Calu3 (cell line): ENCODE measurements around the gene DIPK1A. TPM values are rescaled to one million over a fixed set of nuclear protein-coding genes. Genes with fewer than 3 reads are reported as not detected.
A peak's percentile ranks its signal among the peaks of the same experiment; 100 is the strongest.

ENCODE experiments used
- BruUV-seq: library from RNA; stranded (reverse); fragments of 400-500 nt; replicated peaks from 2 replicates; lab custom pipeline; 2021; lab: Mats Ljungman, UMichigan
- CTCF ChIA-PET: fragments of 300-600 bp; sonication (Branson Sonifier 250); formaldehyde crosslinking; loops from one replicate; lab custom pipeline; 2022; ENCODE audit warnings: antibody characterized with exemption; lab: Charles Lee
- DNase-seq: peaks from one replicate; pipeline ENCODE4 v3.0.0; 2022
- H3K27ac Mint-ChIP-seq: one replicate; pipeline ENCODE4 v1.8.0; 2022; ENCODE audit warnings: mixed read lengths; ENCODE audit not compliant: unreplicated experiment
- H3K27me3 Mint-ChIP-seq: one replicate; pipeline ENCODE4 v1.8.0; 2022; ENCODE audit warnings: mixed read lengths; ENCODE audit not compliant: unreplicated experiment
- H3K36me3 Mint-ChIP-seq: one replicate; pipeline ENCODE4 v1.8.0; 2022; ENCODE audit warnings: mild to moderate bottlenecking, moderate library complexity, mixed read lengths; ENCODE audit not compliant: insufficient read depth, unreplicated experiment
- H3K4me1 Mint-ChIP-seq: one replicate; pipeline ENCODE4 v1.8.0; 2022; ENCODE audit warnings: mild to moderate bottlenecking, low read depth, mixed read lengths; ENCODE audit not compliant: unreplicated experiment
- H3K4me3 Mint-ChIP-seq: one replicate; pipeline ENCODE4 v1.8.0; 2022; ENCODE audit warnings: mild to moderate bottlenecking, low read depth, moderate library complexity, mixed read lengths; ENCODE audit not compliant: unreplicated experiment
- H3K9me3 Mint-ChIP-seq: one replicate; pipeline ENCODE4 v1.8.0; 2022; ENCODE audit warnings: low read depth, mixed read lengths; ENCODE audit not compliant: unreplicated experiment
- intact Hi-C: fragments of 100-400 bp; cut with micrococcal nuclease; formaldehyde crosslinking; loops from one replicate; pipeline ENCODE4 v1.10.0; 2022; ENCODE audit not compliant: unreplicated experiment
- total RNA-seq: library from RNA; stranded (reverse); gene quantifications from 2 replicates; pipeline ENCODE4 v1.2.3, GENCODE V29; 2022
- TF ChIP-seq, protein P1 (sequence below): fragments of 200-600 bp; IDR thresholded peaks from one replicate; pipeline ENCODE4 v1.8.0; 2022; ENCODE audit warnings: antibody characterized with exemption; ENCODE audit not compliant: unreplicated experiment

The DIPK1A gene
- total RNA-seq, 1 experiment from 2014 or later = 4.9 TPM

DNA sequence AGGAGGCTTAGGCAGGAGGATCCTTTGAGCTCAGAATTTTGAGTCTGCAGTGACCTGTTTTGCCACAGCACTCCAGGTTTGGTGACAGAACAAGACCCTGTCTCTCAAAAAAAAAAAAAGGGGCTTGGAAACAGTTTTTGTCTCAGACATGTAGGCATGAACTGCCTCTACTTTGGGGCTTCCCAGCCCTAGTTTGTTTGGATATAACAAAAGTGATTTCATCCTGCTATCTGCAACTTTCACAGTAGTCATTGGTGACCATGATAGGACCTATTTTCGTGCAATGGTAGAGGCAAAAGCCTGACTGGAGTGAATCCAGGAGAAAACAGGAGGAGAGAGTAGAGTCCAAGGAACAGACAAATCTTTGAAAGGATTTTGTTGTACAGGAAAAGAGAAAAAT, 156.0 kb downstream of the DIPK1A start:
- Mint-ChIP-seq H3K27ac (peak overlapping the region; percentile 87), H3K9me3 (peaks cover 5% of the 10 kb centered on the region), H3K4me3 (no peak overlapping the region), H3K27me3 (no peaks in the 10 kb centered on the region), H3K4me1 (peaks cover 45% of the 10 kb centered on the region), H3K36me3 (peaks cover 9% of the 10 kb centered on the region)
- intact Hi-C loops = loop anchor here (2.0 kb wide), 2 partner anchors 18 to 20 kb away; partner anchors contain the start of gene EVI5
- CTCF ChIA-PET = interaction anchor here (0.7 to 2.1 kb wide), 3 partner anchors 9 to 20 kb away, joined by 4 to 7 read pairs (median 6); partner anchors contain the start of gene EVI5
- no peak for DNase-seq
- BruUV-seq = no TSS peak
- TF ChIP-seq, protein P1, sequence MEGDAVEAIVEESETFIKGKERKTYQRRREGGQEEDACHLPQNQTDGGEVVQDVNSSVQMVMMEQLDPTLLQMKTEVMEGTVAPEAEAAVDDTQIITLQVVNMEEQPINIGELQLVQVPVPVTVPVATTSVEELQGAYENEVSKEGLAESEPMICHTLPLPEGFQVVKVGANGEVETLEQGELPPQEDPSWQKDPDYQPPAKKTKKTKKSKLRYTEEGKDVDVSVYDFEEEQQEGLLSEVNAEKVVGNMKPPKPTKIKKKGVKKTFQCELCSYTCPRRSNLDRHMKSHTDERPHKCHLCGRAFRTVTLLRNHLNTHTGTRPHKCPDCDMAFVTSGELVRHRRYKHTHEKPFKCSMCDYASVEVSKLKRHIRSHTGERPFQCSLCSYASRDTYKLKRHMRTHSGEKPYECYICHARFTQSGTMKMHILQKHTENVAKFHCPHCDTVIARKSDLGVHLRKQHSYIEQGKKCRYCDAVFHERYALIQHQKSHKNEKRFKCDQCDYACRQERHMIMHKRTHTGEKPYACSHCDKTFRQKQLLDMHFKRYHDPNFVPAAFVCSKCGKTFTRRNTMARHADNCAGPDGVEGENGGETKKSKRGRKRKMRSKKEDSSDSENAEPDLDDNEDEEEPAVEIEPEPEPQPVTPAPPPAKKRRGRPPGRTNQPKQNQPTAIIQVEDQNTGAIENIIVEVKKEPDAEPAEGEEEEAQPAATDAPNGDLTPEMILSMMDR = no peak

- Mint-ChIP-seq H3K27ac (peak overlapping the region; percentile 87), H3K36me3 (peaks cover 9% of the 10 kb centered on the region), H3K27me3 (no peaks in the 10 kb centered on the region), H3K4me3 (no peak overlapping the region), H3K9me3 (peaks cover 5% of the 10 kb centered on the region), H3K4me1 (peaks cover 45% of the 10 kb centered on the region)
- CTCF ChIA-PET = interaction anchor here (0.7 to 2.1 kb wide), 3 partner anchors 8 to 20 kb away, joined by 4 to 7 read pairs (median 6); partner anchors contain the start of gene EVI5
- BruUV-seq = no TSS peak
- TF ChIP-seq, protein P1 = no peak
- intact Hi-C loops = loop anchor here (2.0 kb wide), 2 partner anchors 18 to 20 kb away; partner anchors contain the start of gene EVI5
- peak; percentile 73 for DNase-seq
Observed at GRCh38 chr1:92804721-92805201, 156.5 kb downstream of the DIPK1A start.

DNA sequence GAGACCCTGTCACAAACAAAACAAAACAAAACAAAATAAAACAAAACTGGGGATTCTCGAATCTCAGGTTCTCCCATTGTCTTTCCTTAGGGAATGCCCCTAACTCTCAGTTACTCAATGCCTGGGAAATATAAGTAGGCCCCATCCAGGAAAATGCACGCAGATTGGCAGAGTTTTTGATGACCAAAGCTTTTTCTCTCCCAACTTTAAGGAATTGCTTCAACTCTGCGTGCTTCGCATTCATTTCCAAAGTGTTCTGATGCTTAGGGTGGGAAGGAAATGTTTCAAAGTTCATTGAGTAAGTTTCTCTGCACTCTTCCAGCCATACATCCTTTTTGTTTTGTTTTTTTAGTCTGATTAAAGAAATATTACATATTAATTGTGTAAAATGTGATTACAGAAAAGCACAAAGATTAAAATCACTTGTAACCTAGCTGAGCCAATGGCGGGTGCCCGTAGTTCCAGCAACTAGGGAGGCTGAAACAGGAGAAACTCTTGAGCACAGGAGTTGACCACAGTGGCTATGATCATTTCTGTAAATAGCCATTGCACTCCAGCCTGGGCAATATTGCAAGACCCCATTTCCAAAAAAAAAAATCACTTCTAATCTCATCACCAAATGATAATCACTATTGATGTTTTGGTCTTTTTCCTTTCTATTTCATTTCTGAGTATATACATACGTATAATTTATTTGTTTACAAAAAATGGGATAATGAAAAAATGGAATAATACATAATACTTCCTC, 157.9 kb downstream of the DIPK1A start:
- H3K27ac Mint-ChIP-seq = no peak overlapping the region
- no TSS peak for BruUV-seq
- no peak for DNase-seq
- CTCF ChIA-PET = interaction anchor here (2.1 kb wide), 1 partner anchor 18 kb away, joined by 7 read pairs; the partner anchor contains the start of gene EVI5
- peaks cover 37% of the 10 kb centered on the region for H3K4me1 Mint-ChIP-seq
- TF ChIP-seq, protein P1 = no peak
- H3K36me3 Mint-ChIP-seq = peaks cover 9% of the 10 kb centered on the region
- peaks cover 5% of the 10 kb centered on the region for H3K9me3 Mint-ChIP-seq
- no peak overlapping the region for H3K4me3 Mint-ChIP-seq
- H3K27me3 Mint-ChIP-seq = no peaks in the 10 kb centered on the region
- intact Hi-C loops = no loop called here

DNA sequence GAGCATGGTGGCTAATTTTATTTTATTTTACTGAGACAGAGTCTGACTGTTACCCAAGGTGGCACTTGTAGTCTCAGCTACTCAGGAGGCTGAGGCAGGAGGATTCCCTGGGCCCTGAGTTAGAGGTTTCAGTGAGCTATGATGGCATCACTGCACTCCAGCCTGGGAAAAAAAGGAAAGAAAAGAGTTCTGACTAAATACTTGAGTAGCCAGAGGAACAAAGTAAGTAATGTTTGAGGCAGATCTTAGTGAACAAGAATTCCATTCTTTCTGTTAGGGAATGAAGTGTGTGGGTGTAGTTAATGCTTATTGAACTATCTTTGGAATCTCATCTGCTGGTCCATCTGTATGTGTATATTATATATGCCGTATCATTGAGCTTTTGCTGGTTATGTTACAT, 163.3 kb downstream of the DIPK1A start:
- no peaks in the 10 kb centered on the region for H3K36me3 Mint-ChIP-seq
- no peak overlapping the region for H3K27ac Mint-ChIP-seq
- H3K9me3 Mint-ChIP-seq = no peaks in the 10 kb centered on the region
- BruUV-seq = no TSS peak
- CTCF ChIA-PET = interaction anchor here (0.6 kb wide), 1 partner anchor 741 kb away, joined by 4 read pairs; no protein-coding TSS in a partner anchor
- intact Hi-C loops = no loop called here
- TF ChIP-seq, protein P1 = no peak
- peaks cover under 1% of the 10 kb centered on the region for H3K4me1 Mint-ChIP-seq
- H3K4me3 Mint-ChIP-seq = no peak overlapping the region
- no peak for DNase-seq
- H3K27me3 Mint-ChIP-seq = no peaks in the 10 kb centered on the region
